GM13976 (cell line): ENCODE data around the gene SDC1.
A peak's percentile ranks its signal among the peaks of the same experiment; 100 is the strongest.

Source experiments
- DNase-seq: peaks from one replicate; pipeline ENCODE4 v3.0.0; 2012; ENCODE audit warnings: low spot score
- CTCF ChIP-seq: IDR thresholded peaks from 2 replicates; pipeline ENCODE4 v1.5.1; 2012; ENCODE audit warnings: borderline replicate concordance, mild to moderate bottlenecking; ENCODE audit not compliant: insufficient read depth; ENCODE audit errors: extremely low read depth, missing control alignments, control extremely low read depth
- in situ Hi-C: fragments of 300-500 bp; cut with MboI; formaldehyde crosslinking; loops from one replicate; pipeline ENCODE4 v1.12.0; 2022; ENCODE audit warnings: low sequenced_read_pairs, mixed read lengths, inconsistent platforms; ENCODE audit not compliant: unreplicated experiment

The SDC1 gene

GRCh38 chr2:20214566-20215182 is 10.3 kb downstream of the SDC1 start:
- no peak for DNase-seq
- in situ Hi-C loops = no loop called here
- no peak for TF ChIP-seq CTCF

- in situ Hi-C loops = no loop called here
- DNase-seq = no peak
These were observed 11.0 kb downstream of the SDC1 start for GRCh38 chr2:20213651-20214565.

GRCh38 chr2:20212871-20213503 is 11.9 kb downstream of the SDC1 start:
- in situ Hi-C loops = no loop called here
- DNase-seq = no peak
- no peak for TF ChIP-seq CTCF

More at GRCh38 chr2:20213651-20214565, 11.0 kb downstream of the SDC1 start:
- no peak for TF ChIP-seq CTCF

- TF ChIP-seq CTCF = no peak
- in situ Hi-C loops = no loop called here
- DNase-seq = peak; percentile 76
These were observed 12.5 kb downstream of the SDC1 start for GRCh38 chr2:20212459-20212870.

GRCh38 chr2:20211860-20212458 is 13.0 kb downstream of the SDC1 start:
- no peak for DNase-seq
- in situ Hi-C loops = no loop called here
- TF ChIP-seq CTCF = no peak

- in situ Hi-C loops = no loop called here
- no peak for DNase-seq
- TF ChIP-seq CTCF = no peak
These were observed 13.5 kb downstream of the SDC1 start for GRCh38 chr2:20211420-20211819.
